ENCODE measurements around the gene DHX38.

GRCh38 chr16:72110662-72111615, 17.3 kb downstream of the DHX38 start:
- no peak for TF ChIP-seq CTCF (IDR thresholded peaks at IDR 0.05; ENCODE audit: poor library complexity)
- no peak for TF ChIP-seq EZH2 (IDR thresholded peaks at IDR 0.05; ENCODE audit: borderline replicate concordance)
